ENCODE data around the gene SRP68.

- TF ChIP-seq POLR2AphosphoS5 (IDR thresholded peaks at IDR 0.05; ENCODE audit: low read depth, low read length) (no peak), REST (IDR thresholded peaks at IDR 0.05; ENCODE audit: insufficient read depth in 1 of 2, low read depth in 2 of 2, low read length in 2 of 2) (no peak)
These were observed 23.6 kb downstream of the SRP68 start for GRCh38 chr17:76048711-76049110.
